Activated CD4-positive, alpha-beta T cell treated with anti-CD3 and anti-CD28 coated beads, Interleukin-2, amount 50 U/mL, for 16 hours (primary cell): ENCODE results near the gene GPR119.
"Not testable (repeated sequence)": the region's sequence is repeated elsewhere in the genome, so short reads cannot be mapped to it uniquely, and the experiment has no call there.

Experiments
- DNase-seq: peaks from one replicate; pipeline ENCODE4 v3.0.0-alpha.2; 2020

GPR119 gene

DNA sequence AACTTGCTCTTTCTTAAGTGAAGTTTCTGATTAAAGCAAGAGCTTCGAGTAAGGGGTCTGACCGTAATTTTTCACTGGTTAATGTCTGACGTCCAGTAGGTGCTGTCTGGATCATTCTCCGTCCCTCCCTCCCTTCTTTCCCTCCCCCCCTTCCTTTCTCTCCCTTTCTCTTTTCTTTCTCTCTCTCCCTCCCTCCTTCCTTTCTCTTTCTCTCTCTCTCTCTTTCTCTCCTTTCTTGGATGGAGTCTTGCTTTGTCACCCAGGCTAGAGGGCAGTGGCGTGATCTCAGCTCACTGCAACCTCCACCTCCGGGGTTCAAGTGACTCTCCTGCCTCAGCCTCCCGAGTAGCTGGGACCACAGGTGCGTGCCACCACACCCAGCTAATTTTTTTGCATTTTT lies 46.6 kb downstream of the GPR119 start:
- DNase-seq = not testable (repeated sequence)

DNA sequence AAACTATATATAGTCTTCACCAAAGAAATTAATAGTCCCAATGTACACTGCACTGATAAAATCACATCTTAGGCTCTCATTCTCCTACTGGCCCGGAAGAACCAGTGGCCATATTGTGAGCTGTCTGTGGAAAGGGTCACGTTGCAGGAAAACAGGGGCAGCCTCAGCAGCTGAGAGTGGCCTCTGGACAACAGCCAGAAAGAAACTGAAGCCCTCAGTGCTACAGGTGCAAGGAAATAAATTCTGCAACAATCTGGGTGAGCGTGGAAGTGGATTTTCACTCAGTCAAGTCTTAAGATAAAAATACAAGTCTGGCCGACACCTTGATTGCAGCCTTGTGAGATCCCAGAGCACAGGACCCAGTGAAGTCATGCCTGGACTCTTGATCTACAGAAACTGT lies 48.9 kb downstream of the GPR119 start:
- DNase-seq = no peak
